Measurements from ENCODE around the gene STX4. TPM values are rescaled to one million over a fixed set of nuclear protein-coding genes. Genes with fewer than 3 reads are reported as not detected.

Gene STX4
- polyA plus RNA-seq, 2 of the 4 experiments (the other 2 are of a cell fraction) = 39.7 to 73.9 TPM

GRCh38 chr16:31071861-31072260 is 38.5 kb downstream of the STX4 start:
- DNase-seq (ENCODE audit: low read depth in 1 of 2, low spot score in 1 of 2) = no peak
- ATAC-seq = no peak
- ChIA-PET POLR2A (no interaction called here), CTCF (interaction anchor here (1.5 to 3.6 kb wide), 2 partner anchors 70 to 87 kb away, joined by 4 to 21 read pairs; partner anchors contain the start of gene HSD3B7)
- TF ChIP-seq TFCP2L1 (CRISPR knock-in tag; IDR thresholded peaks at IDR 0.05) (no peak), ZNF302 (CRISPR knock-in tag; IDR thresholded peaks at IDR 0.05) (no peak), MYC (IDR thresholded peaks at IDR 0.05; ENCODE audit: borderline replicate concordance, low read length) (no peak), SREBF2 (IDR thresholded peaks at IDR 0.05) (no peak), USF2 (IDR thresholded peaks at IDR 0.05) (no peak), MAZ (IDR thresholded peaks at IDR 0.05; ENCODE audit: borderline replicate concordance, low read depth, low read length) (no peak), SMC3 (IDR thresholded peaks at IDR 0.05) (no peak), PBX3 (IDR thresholded peaks at IDR 0.05) (no peak), RNF2 (IDR thresholded peaks at IDR 0.05; ENCODE audit: borderline replicate concordance, low read depth) (no peak), CHD2 (IDR thresholded peaks at IDR 0.05; ENCODE audit: low read length, partially characterized antibody) (no peak)
- 16% methylated on average over 4 of the region's 4 CpGs for WGBS (ENCODE audit: missing lambda C conversion rate)
- FAIRE-seq = no peak
- Histone ChIP-seq H3K27ac (peak overlapping the region; percentile 98), H3K4me3 (peak overlapping the region; percentile 90), H3K9me3 (no peaks in the 10 kb centered on the region), H3K4me1 (peaks cover 19% of the 10 kb centered on the region), H3K4me2 (peak overlapping the region; percentile 92)

- peak overlapping the region; percentile 90 for H3K4me3 ChIP-seq
- TF ChIP-seq HDAC2 (IDR thresholded peaks at IDR 0.05) = peak; percentile 53; the same call in 1 of the 2 replicates
- 0 out of 2 replicates have a peak, but pooled peaks have one; percentile 50 for TF ChIP-seq KDM1A (IDR thresholded peaks at IDR 0.05; ENCODE audit: low read depth)
- TF ChIP-seq POLR2A (IDR thresholded peaks at IDR 0.05; ENCODE audit: low read length) = 0 out of 2 replicates have a peak, but pooled peaks have one; percentile 9
- TF ChIP-seq CHD2 (IDR thresholded peaks at IDR 0.05; ENCODE audit: low read length, partially characterized antibody) = no peak
- POLR2A ChIA-PET = interaction anchor here (1.4 to 2.4 kb wide), 5 partner anchors 10 to 107 kb away, joined by 3 to 23 read pairs (median 14); partner anchors contain the start of genes FUS and STX4
- H3K4me1 ChIP-seq = peaks cover 19% of the 10 kb centered on the region
- ATAC-seq (0 out of 6 replicates have a peak, but pooled peaks of 1 of the 2 experiments have one; percentile 6), DNase-seq (ENCODE audit: low read depth in 1 of 2, low spot score in 1 of 2) (peak; percentile 34 to 46), FAIRE-seq (no peak)
- WGBS (ENCODE audit: missing lambda C conversion rate) = 4% methylated on average over 27 of the region's 27 CpGs
- H3K27ac ChIP-seq = peak overlapping the region; percentile 98
- H3K9me3 ChIP-seq = no peaks in the 10 kb centered on the region
- CTCF ChIA-PET = interaction anchor here (0.9 to 3.6 kb wide), 6 partner anchors 13 to 87 kb away, joined by 3 to 21 read pairs (median 5); partner anchors contain the start of gene HSD3B7
- H3K4me2 ChIP-seq = peak overlapping the region; percentile 92
These were observed 39.3 kb downstream of the STX4 start for GRCh38 chr16:31072540-31073141.

GRCh38 chr16:31073142-31073969 is 40.0 kb downstream of the STX4 start:
- ChIA-PET CTCF (interaction anchor here (0.8 to 3.6 kb wide), 12 partner anchors 8 to 119 kb away, joined by 3 to 21 read pairs (median 4); partner anchors contain the start of gene HSD3B7), POLR2A (interaction anchor here (0.5 to 2.4 kb wide), 26 partner anchors 9 to 387 kb away, joined by 3 to 32 read pairs (median 6); partner anchors contain the start of genes ARMC5, FUS, HSD3B7 and KAT8)
- FAIRE-seq (no peak), ATAC-seq (peak; percentile 85 to 88), DNase-seq (ENCODE audit: low read depth in 1 of 2, low spot score in 1 of 2) (peak; percentile 92 to 94)
- peak overlapping the region; percentile 92 for H3K4me2 ChIP-seq
- H3K4me3 ChIP-seq = peak overlapping the region; percentile 90
- under 1% methylated on average over 32 of the region's 83 CpGs for WGBS (ENCODE audit: missing lambda C conversion rate)
- H3K4me1 ChIP-seq = peaks cover 19% of the 10 kb centered on the region
- H3K9me3 ChIP-seq = no peaks in the 10 kb centered on the region
- peak overlapping the region; percentile 98 for H3K27ac ChIP-seq
- TF ChIP-seq MYC (IDR thresholded peaks at IDR 0.05; ENCODE audit: borderline replicate concordance, low read length) (0 out of 2 replicates have a peak, but pooled peaks have one; percentile 13), POLR2AphosphoS2 (conservative IDR thresholded peaks at IDR 0.05; ENCODE audit: low read length) (no peak), MAX (IDR thresholded peaks at IDR 0.05) (peak; percentile 68), TP53 (CRISPR knock-in tag; IDR thresholded peaks at IDR 0.05) (peak; percentile 15; the same call in 1 of the 2 replicates), EP300 (IDR thresholded peaks at IDR 0.05) (no peak), PBX3 (IDR thresholded peaks at IDR 0.05) (peak; percentile 64; the same call in 1 of the 2 replicates), KDM5A (IDR thresholded peaks at IDR 0.05) (peak; percentile 63), ZC3H11A (IDR thresholded peaks at IDR 0.05) (no peak), ZFP36 (IDR thresholded peaks at IDR 0.05; ENCODE audit: borderline replicate concordance, partially characterized antibody) (no peak), BCL3 (IDR thresholded peaks at IDR 0.05) (peak; percentile 22; the same call in 1 of the 3 replicates), ATOH8 (CRISPR knock-in tag; IDR thresholded peaks at IDR 0.05; ENCODE audit: low read depth) (peak; percentile 34; the same call in 1 of the 2 replicates), POLR2A (IDR thresholded peaks at IDR 0.05; ENCODE audit: low read length) (peak; percentile 67), CEBPB (IDR thresholded peaks at IDR 0.05) (peak in 1 of 2 experiments; percentile 14; a peak in 1 of 4 replicates), HDAC2 (IDR thresholded peaks at IDR 0.05) (peak; percentile 1; the same call in 1 of the 2 replicates), RAD21 (conservative IDR thresholded peaks at IDR 0.05 in 1 of 2, IDR thresholded peaks at IDR 0.05 in 1 of 2) (peak in 1 of 2 experiments; percentile 33; a peak in 1 of 5 replicates), KDM1A (IDR thresholded peaks at IDR 0.05; ENCODE audit: low read depth) (no peak; the same call in 1 of the 2 replicates)

All from A549 (cell line).